ENCODE results near the gene DCUN1D1. TPM values are rescaled to one million over a fixed set of nuclear protein-coding genes. Genes with fewer than 3 reads are reported as not detected.

DCUN1D1 gene
- total and polyA plus RNA-seq, 5 experiments from 2014 or later = 21.3 to 36.6 (median 24.8) TPM

DNA sequence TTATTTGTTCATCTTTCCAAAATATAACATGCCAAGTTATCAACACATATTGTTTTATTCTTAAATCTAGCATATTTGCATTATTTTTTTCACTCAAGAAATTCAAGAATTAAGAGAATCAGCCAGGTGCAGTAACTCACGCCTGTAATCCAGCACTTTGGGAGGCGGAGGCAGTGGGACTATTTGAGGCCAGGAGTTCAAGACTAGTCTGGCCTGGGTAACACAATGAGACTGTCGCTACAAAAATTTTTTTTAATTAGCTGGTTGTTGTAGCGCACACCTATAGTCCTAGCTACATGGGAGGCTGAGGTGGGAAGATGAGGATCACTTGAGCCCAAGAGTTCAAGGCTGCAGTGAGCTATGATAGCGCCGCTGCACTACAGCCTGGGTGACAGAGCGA lies 10.5 kb downstream of the DCUN1D1 start:
- no peak overlapping the region for H3K4me3 Mint-ChIP-seq
- no peaks in the 10 kb centered on the region for H3K9me3 Mint-ChIP-seq
- peaks cover 27 to 64% (median 55%) of the 10 kb centered on the region in 4 donors for H3K4me1 Mint-ChIP-seq
- H3K36me3 Mint-ChIP-seq = peaks cover 0 to 11% (median 0%) of the 10 kb centered on the region in 3 donors
- DNase-seq (no peak), ATAC-seq (no peak)
- no peaks in the 10 kb centered on the region for H3K27me3 Mint-ChIP-seq
- POLR2A ChIA-PET = interaction anchor here (2.1 kb wide), 1 partner anchor 10 kb away, joined by 7 read pairs; no protein-coding TSS in a partner anchor
- peak overlapping the region in 1 of 10 donors; percentile 25 for H3K27ac Mint-ChIP-seq

DNA sequence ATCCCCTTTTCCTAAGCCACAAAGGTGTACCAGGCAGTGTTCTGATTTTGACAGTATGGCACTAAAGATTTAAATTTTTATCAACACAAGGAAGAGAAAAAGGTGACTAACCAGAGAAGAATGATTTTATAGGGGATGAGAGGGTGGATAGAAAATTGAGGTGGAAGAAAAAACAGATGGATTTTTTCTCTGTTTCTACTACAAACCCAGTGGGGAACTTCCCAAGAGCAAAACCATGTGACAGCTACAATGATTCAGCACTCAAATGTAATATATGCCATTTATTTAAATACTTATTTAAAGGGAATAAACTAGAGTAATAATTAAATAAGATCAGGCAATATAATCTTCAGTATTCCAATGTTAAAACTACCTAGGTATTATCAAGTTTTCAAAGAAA lies 11.1 kb downstream of the DCUN1D1 start:
- ATAC-seq = no peak
- Mint-ChIP-seq H3K36me3 (peaks cover 0 to 14% (median 0%) of the 10 kb centered on the region in 3 donors), H3K27ac (peak overlapping the region in 4 of 10 donors; percentile 8 to 78 (median 32)), H3K4me3 (no peak overlapping the region), H3K4me1 (peaks cover 27 to 63% (median 56%) of the 10 kb centered on the region in 4 donors), H3K27me3 (no peaks in the 10 kb centered on the region), H3K9me3 (no peaks in the 10 kb centered on the region)
- no peak for DNase-seq
- POLR2A ChIA-PET = interaction anchor here (2.1 kb wide), 1 partner anchor 10 kb away, joined by 7 read pairs; no protein-coding TSS in a partner anchor

DNA sequence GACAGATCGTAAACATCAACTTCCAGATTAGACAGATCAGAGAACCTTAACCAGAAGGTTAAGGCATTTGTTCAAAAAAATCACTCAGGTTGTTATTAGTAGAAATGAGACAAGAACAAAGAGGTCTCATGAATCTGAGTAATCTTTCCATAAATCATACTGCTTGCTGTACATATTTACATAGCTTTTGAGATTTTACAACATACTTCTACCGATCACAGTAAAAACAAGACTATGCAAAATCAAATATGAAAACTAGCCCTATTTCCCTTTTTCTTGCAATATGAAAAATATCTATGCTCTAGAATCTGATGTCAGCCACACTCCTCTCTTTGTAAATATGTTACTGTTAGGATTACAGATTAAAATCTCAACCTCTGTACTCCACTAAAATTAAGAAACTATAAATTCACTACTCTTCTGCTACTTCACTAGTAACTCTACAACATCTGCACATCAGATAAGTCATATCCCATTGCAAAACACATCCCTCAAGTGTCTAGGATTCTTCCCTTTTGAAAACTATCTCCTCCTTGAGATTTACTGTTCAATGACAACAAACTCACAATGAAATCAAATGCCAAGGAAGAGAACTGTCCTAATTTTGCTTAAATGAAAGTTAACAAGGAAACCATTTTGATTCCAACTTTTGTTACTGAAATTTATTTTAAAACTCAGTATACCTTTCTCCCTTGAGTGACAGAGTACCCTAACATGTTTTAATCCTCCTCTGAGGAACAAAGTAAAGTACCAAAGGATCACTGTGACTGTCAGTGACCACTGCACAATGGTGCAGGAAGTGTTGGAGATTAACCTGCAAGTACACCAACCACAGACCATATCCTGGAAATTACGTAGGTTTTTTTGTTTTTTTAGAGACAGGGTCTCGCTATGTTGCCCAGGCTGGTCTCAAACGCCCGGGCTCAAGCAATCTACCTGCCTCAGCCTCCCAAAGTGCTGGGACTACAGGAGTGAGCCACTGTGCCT lies 12.8 kb downstream of the DCUN1D1 start:
- Mint-ChIP-seq H3K4me3 (peak overlapping the region in 8 of 10 donors; percentile 16 to 67 (median 28)), H3K27ac (peak overlapping the region; percentile 2 to 87 (median 60)), H3K9me3 (no peaks in the 10 kb centered on the region), H3K4me1 (peaks cover 25 to 61% (median 52%) of the 10 kb centered on the region in 4 donors), H3K36me3 (peaks cover 0 to 26% (median 0%) of the 10 kb centered on the region in 3 donors), H3K27me3 (no peaks in the 10 kb centered on the region)
- POLR2A ChIA-PET = no interaction called here
- DNase-seq = peak in 4 of 10 donors; percentile 19 to 54 (median 35)
- peak; percentile 54 to 90 for ATAC-seq

DNA sequence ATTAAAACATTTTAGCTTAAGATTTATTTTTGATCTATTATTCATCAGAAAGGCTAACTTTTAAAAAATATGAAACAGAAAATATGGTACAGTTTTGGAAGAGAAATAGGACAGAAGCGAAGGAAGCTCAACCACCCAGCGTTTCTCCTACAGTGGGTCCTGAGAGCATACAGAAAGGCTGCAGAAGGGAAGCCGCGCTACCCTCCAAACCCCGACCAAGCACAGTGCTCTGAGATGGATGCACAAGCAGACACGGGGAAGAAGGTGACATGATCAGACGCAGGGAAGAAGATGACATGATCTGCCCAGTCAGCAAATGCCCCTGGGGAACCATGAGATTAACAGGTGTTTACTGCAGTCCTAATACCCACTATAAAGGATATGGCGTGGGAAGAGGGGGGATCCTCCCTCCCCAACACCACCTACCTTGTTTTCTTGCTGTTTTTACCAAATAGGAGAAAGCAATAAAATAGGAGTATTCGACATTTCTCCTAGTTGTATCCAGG lies 14.4 kb downstream of the DCUN1D1 start:
- Mint-ChIP-seq H3K27me3 (no peaks in the 10 kb centered on the region), H3K9me3 (no peaks in the 10 kb centered on the region), H3K4me3 (peak overlapping the region in 1 of 10 donors; percentile 34), H3K4me1 (peaks cover 21 to 48% (median 45%) of the 10 kb centered on the region in 4 donors), H3K27ac (peak overlapping the region in 7 of 10 donors; percentile 20 to 79 (median 53)), H3K36me3 (peaks cover 0 to 39% (median 1%) of the 10 kb centered on the region in 3 donors)
- DNase-seq (no peak), ATAC-seq (no peak)
- POLR2A ChIA-PET = no interaction called here

DNA sequence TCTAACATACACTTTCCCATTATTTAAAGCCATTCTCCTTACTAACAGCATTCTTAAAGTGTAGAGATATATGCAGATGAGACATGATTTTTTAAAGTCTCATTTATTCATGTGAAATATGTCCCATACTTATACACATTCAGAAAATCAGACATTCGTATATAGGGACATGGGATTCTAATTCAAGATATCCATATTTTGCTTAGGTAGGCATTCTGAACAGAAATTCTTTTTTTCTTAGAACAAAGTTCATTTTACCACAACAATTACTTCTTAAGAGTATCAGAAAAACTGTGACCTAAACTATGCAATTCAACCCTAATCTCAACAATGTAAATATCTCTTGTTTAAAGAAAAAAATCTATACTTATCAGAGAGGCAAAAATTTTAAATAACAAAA lies 16.2 kb downstream of the DCUN1D1 start:
- Mint-ChIP-seq H3K27ac (peak overlapping the region in 1 of 10 donors; percentile 43), H3K4me1 (peaks cover 19 to 47% (median 38%) of the 10 kb centered on the region in 4 donors), H3K36me3 (peaks cover 0 to 56% (median 1%) of the 10 kb centered on the region in 3 donors), H3K9me3 (no peaks in the 10 kb centered on the region), H3K4me3 (no peak overlapping the region), H3K27me3 (no peaks in the 10 kb centered on the region)
- POLR2A ChIA-PET = no interaction called here
- ATAC-seq = no peak
- no peak for DNase-seq

DNA sequence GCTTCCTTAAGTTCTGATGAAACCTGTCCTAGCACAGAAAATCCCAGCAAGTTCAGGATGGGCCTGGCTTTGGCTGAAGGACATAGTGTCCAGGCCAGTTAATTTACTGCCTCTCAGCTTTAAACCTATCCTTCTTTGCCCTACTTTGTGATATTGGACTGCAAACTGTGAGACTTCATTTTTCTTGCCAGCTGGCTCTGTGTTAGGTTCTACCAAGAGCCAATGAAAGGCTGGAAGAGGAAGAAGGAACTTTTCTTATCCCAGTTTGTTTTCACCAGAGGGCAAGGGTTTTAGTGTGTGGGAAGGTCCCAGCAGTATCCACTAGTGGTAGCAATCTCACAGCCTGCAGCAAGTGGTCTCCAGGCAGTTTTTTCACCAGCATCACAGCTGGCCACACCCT lies 18.2 kb downstream of the DCUN1D1 start:
- DNase-seq (no peak), ATAC-seq (no peak)
- H3K4me3 Mint-ChIP-seq = no peak overlapping the region
- H3K9me3 Mint-ChIP-seq = no peaks in the 10 kb centered on the region
- H3K27me3 Mint-ChIP-seq = no peaks in the 10 kb centered on the region
- peaks cover 0 to 67% (median 2%) of the 10 kb centered on the region in 3 donors for H3K36me3 Mint-ChIP-seq
- POLR2A ChIA-PET = no interaction called here
- peaks cover 13 to 32% (median 20%) of the 10 kb centered on the region in 4 donors for H3K4me1 Mint-ChIP-seq
- peak overlapping the region in 5 of 10 donors; percentile 12 to 47 (median 22) for H3K27ac Mint-ChIP-seq

DNA sequence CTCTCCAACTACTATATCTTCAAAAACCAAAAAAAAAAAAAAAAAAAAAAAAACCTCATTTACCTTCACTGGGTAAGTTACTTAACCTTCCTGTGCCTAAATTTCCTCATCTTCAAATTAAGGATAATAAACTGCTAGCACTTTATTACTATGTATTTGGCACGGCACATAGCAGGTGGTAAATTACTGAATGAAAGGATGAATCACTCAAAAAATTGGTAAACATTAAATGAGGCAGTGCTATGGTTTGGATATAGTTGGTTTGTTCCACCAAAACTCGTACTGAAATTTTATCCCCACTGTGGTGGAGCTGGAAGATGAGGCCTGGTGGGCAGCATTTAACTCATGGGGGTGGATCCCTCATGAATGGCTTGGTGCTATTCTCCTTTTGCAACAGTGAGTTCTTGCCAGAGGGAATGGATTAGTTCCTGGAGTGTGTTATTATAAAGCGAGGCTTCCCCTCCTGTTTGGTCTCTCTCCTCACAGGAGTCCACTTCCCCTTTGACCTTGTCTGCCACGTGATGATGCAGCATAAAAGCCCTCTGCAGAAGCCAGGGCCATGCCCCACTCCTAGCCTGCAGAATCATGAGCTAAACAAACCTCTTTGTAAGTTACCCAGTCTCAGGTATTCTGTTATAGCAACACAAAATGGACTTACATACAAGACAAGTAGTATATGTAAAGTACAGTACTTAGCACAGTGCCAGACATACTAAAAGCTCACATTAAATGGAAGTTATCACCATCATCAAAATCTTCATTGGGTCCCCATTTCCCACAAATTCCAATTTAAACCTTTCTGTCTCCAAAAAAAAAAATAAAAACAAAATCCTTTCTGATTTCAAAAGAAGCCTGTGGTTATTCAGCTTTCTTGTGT lies 20.6 kb downstream of the DCUN1D1 start:
- POLR2A ChIA-PET = no interaction called here
- H3K36me3 Mint-ChIP-seq = peaks cover 0 to 71% (median 10%) of the 10 kb centered on the region in 3 donors
- DNase-seq = no peak
- no peaks in the 10 kb centered on the region for H3K27me3 Mint-ChIP-seq
- no peak overlapping the region for H3K4me3 Mint-ChIP-seq
- H3K4me1 Mint-ChIP-seq = peaks cover under 1 to 14% (median 5%) of the 10 kb centered on the region in 4 donors
- H3K9me3 Mint-ChIP-seq = no peaks in the 10 kb centered on the region
- peak overlapping the region in 4 of 10 donors; percentile 7 to 83 (median 22) for H3K27ac Mint-ChIP-seq
- no peak for ATAC-seq

DNA sequence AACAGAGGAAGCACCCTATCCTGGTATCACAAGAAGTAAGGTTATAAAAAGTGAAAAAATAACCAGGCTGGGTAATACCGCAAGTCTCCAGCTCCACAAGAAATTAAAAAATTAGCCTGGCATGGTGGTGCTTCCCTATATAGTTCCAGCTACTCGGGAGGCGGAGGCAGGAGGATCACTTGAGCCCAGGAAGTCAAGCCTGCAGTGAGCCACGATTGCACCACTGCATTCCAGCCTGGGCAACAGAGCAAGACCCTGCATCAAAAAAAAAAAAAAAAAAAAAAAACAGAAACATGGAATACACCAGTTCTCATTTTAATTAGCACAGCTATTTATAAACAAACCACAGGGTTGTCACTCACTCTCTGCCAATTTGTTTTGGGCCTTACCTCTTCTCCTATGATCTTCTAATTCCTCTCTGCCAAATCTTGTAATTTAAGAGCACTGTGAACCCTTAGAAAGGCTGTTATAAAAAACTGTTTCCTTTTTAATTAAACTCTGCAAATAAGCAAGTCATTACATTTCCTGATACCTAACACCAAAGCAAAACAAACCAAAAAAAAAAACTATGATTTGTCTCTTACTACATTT lies 22.6 kb downstream of the DCUN1D1 start:
- H3K4me1 Mint-ChIP-seq = peaks cover 0 to 14% (median 5%) of the 10 kb centered on the region in 4 donors
- H3K36me3 Mint-ChIP-seq = peaks cover 0 to 69% (median 10%) of the 10 kb centered on the region in 3 donors
- DNase-seq (no peak), ATAC-seq (no peak)
- peak overlapping the region in 1 of 10 donors; percentile 29 for H3K27ac Mint-ChIP-seq
- no peaks in the 10 kb centered on the region for H3K27me3 Mint-ChIP-seq
- POLR2A ChIA-PET = no interaction called here
- no peaks in the 10 kb centered on the region for H3K9me3 Mint-ChIP-seq
- H3K4me3 Mint-ChIP-seq = no peak overlapping the region

DNA sequence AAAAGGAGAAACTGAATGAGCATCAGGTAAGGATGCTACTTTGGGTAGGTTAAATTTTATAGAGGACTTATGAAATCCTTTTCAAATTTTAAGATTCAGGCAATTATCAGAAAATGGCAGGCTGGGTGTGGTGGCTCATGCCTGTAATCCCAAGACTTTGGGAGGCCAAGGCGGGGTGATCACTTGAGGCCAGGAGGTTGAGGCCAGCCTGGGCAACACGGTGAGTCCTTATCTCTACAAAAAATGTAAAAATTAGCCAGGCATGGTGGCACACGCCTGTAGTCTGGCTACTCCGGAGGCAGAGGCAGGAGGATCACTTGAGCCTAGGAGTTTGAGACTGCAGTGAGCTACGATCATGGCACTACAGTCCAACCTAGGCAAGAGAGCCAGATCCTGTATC lies 23.1 kb downstream of the DCUN1D1 start:
- POLR2A ChIA-PET = no interaction called here
- Mint-ChIP-seq H3K27ac (peak overlapping the region in 1 of 10 donors; percentile 29), H3K4me3 (no peak overlapping the region), H3K4me1 (peaks cover 0 to 9% (median 6%) of the 10 kb centered on the region in 4 donors), H3K9me3 (no peaks in the 10 kb centered on the region), H3K36me3 (peaks cover 0 to 69% (median 12%) of the 10 kb centered on the region in 3 donors), H3K27me3 (no peaks in the 10 kb centered on the region)
- ATAC-seq (no peak), DNase-seq (no peak)

DNA sequence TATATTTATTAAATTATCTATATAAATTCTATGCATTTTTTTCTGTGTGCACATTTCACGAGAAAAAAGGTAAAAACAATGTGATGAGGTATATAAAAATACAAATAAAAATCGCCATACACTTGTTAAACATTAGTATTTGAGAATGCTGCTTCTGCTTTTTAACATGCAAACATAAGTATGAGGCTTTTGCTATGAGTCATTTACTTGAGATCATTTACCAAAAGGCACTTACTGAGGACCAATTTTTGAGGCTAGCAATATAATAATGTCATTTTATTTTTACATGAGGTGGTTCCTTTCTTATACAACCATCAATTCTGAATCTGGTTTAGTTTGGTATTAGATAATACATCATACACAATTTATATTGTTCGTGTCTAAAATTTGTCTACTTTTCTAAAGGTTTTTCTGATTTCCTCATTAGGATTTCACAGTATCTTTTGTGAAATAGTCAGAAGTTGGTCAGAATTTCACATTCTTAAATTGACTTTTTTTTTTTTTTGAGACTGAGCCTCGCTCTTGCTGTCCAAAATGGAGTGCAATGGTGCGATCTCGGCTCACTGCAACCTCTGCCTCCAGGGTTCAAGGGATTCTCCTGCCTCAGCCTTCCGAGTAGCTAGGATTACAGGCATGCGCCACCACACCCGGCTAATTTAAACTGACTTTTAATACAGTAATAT lies 25.6 kb downstream of the DCUN1D1 start:
- peak overlapping the region in 1 of 10 donors; percentile 68 for H3K27ac Mint-ChIP-seq
- no peaks in the 10 kb centered on the region for H3K27me3 Mint-ChIP-seq
- no peaks in the 10 kb centered on the region for H3K9me3 Mint-ChIP-seq
- DNase-seq (no peak), ATAC-seq (no peak)
- POLR2A ChIA-PET = no interaction called here
- peaks cover 0 to 56% (median 18%) of the 10 kb centered on the region in 3 donors for H3K36me3 Mint-ChIP-seq
- peaks cover 0 to 7% (median under 1%) of the 10 kb centered on the region in 4 donors for H3K4me1 Mint-ChIP-seq
- no peak overlapping the region for H3K4me3 Mint-ChIP-seq

DNA sequence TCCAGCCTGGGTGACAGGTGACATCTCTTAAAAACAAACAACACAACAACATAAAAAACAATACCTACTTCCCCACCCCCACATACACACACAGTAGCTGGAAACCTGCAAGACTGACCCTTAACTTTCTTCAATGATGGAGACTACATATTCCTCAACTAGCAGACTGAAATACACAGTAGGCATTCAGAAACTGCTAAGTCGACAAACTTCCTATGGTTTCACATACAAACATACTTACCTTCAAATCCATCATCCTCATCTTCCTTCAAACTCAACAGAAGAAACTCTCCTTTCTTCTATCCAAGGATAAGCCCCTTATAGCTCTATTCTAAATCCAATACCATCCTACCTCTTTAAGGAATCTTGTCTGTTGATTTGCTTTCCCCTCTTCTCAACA lies 30.6 kb downstream of the DCUN1D1 start:
- DNase-seq (no peak), ATAC-seq (no peak)
- H3K9me3 Mint-ChIP-seq = no peaks in the 10 kb centered on the region
- H3K4me1 Mint-ChIP-seq = peaks cover 0 to 7% (median 2%) of the 10 kb centered on the region in 4 donors
- no peak overlapping the region for H3K27ac Mint-ChIP-seq
- POLR2A ChIA-PET = no interaction called here
- H3K36me3 Mint-ChIP-seq = peaks cover 0 to 62% (median 21%) of the 10 kb centered on the region in 3 donors
- no peaks in the 10 kb centered on the region for H3K27me3 Mint-ChIP-seq
- H3K4me3 Mint-ChIP-seq = no peak overlapping the region

Data from naive thymus-derived CD8-positive, alpha-beta T cell (primary cell).